GM21447 (cell line): ENCODE results near the gene DNM3.

ENCODE experiments used
- ATAC-seq: cut with Tn5 transposase; IDR thresholded peaks from one replicate; pipeline ENCODE4 v1.9.1; 2021; ENCODE audit not compliant: unreplicated experiment

DNM3 gene

DNA sequence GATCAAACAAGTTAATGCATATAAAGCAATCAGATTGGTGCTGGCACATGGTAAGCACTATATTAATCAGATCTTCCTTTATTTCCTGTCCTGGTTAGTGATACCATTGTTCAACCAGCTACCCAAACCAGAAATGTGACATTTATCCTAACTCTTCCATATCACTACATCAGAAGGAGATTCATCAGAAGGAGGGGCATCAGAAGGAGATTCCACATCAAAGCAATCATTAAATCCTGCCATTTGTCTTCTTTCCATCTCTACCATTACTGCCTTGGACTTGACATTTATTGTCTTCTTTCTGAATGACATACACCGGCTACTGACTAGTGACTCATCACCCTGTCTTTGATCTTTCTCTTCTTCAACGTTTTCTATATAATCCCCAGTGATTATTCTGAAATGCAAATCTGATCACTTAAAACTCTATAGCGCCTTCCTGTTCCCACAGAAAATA, 75.0 kb downstream of the DNM3 start:
- ATAC-seq: no peak

DNA sequence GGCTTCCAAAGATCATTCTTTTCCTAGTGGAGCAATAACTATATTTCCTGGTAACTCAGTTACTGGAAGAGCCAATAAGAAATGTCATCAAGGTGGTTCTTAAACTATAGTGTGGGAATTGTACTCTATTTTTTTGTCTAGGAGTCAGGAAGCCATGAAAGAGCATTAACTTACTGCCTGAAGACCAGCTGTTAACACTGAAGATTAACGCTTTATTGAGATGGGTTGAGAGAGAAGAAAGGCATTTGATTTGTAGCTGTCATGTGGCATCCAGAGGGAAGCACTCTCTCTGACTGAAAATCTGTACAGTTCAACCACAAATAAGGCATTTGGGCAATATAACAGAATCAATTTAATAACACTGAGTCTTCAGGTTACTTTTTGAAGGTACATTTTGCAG, 76.0 kb downstream of the DNM3 start:
- no peak for ATAC-seq

DNA sequence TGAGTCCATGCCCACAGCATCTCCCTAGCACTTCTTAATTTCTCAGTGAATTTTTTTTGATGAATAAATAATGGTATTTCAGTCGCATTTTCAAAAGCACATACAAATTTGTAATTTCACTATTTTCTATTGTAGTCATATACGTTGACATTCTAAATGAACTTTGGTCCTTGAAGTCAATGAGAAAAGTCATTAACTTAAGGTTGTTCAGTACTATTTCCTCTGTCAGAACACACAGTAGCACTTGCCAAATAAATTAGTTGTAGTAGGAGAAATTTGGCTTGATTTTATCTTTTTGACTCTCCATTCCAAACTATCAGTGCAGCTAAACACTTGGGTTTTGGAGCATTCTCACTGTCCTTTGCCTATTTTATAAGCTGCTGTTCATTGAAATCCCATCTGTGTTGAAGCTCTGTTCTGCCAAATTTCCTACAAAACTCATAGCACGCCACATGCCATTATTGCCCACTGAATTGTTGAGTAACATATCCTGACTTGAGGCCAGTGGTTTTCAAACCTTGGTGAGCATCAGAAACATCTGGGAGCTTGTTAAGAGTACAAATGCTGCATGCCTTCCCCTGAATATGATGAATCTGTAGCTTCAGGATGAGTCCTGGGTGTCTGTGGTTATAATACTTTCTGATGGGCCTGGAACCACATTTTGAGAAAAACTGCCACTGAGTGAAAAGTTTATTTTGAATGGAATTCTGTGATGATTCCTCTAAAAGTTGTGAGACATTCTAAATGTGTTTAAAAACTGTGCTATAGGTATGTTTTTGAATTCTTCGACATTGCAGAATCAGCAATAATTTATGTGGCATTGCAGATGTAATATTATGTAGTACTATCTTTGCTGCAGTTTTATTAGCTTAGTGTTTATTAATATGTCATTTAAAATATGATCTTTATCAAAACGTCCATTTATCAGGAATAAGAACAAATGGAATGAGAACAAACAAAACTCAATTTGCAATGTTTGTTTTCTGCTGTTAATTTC, 78.9 kb downstream of the DNM3 start:
- ATAC-seq: no peak

DNA sequence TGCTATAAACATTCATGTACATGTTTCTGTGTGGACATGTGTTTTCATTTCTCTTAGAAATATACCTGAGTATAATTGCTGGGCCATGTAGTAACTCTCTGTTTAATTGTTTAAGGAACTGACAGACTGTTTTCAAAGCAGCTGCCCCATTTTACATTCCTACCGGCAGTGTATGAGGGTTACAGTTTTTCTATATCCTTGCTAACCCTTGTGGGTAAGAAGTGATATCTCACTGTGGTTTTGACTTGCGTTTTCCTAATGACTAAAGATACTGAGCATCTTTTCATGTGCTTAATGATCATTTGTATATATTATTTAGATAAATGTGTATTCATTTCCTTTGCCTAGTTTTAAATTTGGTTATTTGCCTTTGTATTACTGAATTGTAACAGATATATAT, 81.7 kb downstream of the DNM3 start:
- no peak for ATAC-seq

DNA sequence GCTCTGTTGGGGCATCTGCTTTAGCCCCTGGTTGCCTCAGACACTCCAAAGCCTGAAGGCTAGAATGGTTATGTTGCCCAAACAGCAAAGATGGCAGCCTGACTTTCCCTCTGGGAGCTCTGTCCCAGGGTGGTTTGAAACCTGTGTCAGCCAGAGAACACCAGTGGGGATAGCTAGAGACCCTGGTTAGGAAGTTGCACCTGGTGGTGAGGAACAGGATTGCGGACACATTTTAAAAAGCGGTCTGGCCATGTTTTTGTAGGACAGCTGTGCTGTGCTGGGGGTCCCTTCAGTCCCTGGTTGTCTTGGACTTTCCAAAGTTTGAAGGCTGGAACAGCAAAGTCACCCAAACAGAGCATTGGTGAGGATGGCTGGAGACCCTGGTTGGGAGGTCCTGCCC, 87.8 kb downstream of the DNM3 start:
- ATAC-seq: no peak

DNA sequence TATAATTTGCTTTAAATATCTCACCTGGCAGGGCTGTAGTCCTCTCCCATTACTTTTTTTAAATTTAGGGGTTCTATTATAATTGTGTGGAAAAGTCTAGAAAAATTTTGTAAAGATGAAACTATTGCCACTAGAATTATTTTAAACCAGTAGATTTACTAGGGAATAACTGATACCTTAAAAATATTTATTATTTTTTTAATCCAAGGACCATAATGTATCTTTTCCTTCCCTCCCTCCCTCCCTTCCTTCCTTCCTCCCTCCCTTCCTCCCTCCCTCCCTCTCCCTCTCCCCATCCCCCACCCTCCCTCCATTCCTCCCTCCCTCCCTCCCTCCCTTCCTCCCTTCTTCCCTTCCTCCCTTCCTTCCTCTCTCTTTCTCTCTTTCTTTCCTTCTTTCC, 90.5 kb downstream of the DNM3 start:
- ATAC-seq: no peak

DNA sequence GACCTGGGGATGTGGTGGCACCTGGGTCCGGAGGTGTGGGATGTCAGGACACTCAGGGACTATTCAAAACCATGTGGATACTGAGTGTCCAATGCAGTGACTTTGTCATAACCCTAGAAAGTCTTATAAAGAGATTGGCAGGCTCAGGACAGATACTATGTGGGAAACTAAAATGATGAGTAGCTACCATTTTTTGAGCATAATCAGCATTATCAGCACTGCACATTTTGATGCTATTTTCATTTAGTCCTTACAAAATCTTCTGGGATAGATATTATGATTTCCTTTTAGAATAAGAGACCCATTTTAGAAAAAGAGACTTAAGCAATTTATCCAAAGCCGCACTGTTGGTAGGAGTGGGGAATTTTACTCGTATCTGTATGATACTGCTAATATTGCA, 93.4 kb downstream of the DNM3 start:
- no peak for ATAC-seq

DNA sequence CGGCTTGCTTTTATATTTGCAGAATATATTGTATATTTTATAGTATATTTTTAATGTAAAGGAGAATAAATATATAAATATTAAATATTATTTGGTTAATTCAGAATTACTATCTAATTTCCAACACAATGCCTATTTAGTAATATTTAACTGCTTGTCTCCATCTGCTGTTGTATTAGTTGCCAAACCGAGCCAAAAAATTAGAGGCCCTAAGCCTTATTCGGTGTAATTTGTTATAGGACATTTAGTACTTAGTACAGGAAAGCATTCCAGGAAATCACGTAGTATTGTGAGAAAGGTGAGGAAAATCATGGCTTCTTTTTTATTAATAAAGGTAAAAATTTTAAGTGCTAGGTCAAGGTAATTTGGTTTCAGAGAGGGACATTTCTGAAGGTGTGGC, 93.8 kb downstream of the DNM3 start:
- no peak for ATAC-seq

DNA sequence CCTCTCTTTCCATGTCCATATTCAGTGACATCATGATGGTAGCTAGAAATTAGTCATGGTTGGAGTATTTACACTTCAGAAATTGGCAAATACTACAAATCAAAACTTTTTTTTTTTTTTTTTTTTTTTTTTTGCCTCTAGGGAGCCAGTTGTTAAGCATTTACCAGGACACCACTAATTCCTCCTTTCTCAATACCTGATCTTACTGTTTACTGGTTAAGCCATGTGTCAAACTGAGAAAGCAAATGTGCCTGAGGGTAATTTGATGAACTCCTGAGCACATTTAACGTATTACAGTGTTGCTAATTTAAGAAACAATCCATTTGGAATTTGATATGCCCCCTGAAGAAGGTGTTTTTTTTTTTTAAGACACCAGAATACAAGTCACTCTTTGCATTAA, 94.4 kb downstream of the DNM3 start:
- ATAC-seq: no peak

DNA sequence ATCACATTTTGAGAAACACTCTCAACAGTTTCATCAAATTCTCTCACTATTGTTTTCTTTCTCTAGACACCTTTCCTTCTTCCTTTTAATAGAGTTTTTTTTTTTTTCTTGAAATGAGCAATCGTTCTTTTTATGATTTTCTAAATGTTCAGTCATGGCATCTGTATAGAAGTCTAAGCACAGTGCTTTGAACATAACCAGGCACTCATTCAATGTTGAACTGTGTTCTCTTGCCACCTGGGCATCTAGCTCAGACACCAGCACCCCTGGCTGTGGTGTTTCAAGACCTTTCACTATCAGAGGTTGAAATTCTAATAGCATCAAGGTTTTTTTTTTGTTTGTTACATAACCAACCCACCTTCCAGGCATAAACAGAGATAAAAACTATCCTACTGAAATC, 96.6 kb downstream of the DNM3 start:
- no peak for ATAC-seq

DNA sequence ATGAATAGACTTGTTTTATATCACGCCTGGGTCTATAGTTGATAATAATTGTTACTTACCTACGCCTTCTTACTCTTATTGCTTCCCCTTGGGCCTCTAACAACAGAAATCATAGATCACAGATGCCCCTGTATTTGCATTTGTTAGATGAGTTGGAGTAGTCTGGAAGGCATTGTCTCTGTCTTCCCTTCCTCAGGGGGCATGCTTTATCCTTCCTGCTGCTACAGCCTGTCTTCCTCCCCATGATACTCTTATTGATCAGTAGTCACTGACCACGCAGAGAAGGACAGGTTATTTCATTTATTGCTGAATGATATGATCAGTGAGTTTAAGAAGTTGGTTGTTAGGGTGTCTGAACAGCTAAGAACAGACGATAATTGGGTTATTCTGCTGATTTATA, 98.4 kb downstream of the DNM3 start:
- no peak for ATAC-seq

DNA sequence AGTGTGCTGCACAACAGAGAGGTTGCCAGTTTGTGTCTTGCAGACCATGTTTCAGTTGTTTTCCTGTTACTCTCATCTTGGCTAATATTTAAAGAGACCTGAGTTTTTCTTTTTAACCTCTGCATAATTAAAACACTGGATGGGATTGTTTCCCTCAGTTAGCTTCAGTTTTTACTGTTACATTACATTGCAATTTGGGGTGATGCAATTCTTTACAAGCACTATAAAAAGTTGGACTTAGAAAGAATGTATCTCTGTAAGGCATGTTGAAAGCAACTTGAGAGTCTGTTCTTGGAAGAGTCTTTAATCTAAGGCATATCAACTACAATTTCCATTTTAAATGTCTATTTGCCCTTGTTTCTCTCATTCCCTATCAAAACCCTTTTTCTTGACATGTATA, 99.1 kb downstream of the DNM3 start:
- no peak for ATAC-seq

DNA sequence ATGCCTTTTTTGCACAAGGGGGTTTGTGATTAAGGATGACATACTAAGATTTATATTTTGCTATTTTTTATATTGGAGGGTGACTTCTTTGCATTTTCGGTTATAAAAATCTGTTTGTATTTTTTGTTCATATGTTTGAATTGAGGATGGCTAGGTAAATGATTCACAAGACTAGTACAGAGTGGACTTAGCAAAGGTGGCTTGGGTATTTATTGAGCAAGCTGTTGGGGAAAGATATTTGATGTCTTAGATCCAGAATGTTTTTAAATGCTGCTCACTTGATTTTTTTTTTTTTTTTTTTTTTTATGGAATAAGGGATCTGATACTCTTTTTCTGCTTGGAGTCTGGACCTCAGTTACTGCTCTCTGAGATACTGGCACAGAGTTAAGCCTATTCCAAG, 100.6 kb downstream of the DNM3 start:
- no peak for ATAC-seq

DNA sequence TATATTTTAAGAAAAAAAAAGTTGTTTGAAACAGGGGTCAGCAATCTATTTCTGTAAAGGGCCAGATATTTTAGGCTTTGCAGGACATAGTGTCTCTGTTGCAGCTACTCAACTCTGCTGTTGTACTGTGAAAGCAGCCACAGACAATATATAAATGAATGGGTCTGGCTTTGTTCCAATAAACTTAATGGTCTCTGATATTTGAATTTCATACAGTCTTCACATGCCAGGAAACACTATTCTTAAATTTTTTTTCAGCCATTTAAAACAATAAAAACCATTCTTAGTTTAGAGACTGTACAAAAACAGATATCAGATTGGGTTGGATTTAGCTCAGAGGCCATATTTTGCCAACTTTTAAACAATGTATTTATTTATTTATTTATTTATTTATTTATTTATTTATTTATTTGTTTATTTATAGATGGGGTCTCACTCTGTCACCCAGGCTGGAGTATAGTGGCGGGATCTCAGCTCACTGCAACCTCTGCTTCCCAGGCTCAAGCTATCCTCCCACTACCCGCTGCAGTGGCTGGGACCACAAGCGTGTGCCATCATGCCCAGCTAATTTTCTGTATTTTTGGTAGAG, 102.8 kb downstream of the DNM3 start:
- no peak for ATAC-seq

DNA sequence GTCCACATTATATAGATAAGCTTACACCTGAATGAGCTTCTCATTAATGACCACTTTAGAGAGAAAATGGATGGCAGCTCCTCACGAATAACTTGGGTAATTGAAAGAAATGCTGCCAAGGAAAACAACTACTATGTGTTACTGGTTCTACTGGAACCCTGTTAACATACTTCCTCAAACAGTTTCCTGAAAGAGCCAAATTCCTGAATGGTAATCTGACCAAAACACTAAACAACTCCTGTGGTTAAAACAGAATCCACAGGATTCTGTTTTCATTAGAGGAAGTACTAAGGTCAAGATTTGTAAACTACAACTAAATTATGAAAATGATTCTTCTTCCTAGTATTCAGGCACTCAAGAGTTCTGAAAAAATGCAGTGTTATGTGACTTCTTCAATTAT, 107.2 kb downstream of the DNM3 start:
- ATAC-seq: no peak

DNA sequence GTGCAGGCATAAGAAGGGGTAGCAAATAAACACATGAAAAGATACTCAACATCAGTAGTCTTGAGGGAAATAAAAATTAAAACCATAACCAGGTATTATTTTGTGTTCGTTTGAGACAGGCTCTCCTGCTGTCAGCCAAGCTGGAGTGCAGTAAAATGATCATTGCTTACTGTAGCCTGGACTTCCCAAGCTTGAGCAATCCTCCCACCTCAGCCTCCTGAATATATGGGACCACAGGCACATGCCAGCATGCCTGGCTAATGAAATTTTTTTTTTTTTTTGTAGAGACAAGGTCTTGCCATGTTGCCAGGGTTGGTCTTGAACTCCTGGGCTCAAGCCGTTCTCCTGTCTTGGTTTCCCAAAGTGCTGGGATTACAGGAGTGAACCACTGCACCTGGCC, 108.0 kb downstream of the DNM3 start:
- no peak for ATAC-seq

DNA sequence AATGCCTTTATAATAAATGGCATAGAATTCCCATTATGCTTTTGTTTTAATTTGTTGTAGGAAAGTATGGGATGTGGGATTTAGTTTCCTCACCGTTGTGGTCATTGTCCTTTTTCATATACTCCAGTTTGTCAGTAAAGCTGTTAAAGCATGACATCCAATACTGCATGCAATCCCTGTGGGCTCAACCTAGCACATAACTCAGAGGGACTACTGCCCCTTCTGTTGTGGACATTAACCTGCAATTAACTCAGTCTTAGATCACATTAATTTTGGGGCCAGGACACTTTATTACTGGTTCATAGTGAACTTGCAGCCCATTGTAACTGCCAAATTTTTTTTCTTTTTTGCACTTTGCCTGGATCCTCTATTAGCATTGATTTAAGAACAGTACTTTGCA, 112.5 kb downstream of the DNM3 start:
- ATAC-seq: no peak

DNA sequence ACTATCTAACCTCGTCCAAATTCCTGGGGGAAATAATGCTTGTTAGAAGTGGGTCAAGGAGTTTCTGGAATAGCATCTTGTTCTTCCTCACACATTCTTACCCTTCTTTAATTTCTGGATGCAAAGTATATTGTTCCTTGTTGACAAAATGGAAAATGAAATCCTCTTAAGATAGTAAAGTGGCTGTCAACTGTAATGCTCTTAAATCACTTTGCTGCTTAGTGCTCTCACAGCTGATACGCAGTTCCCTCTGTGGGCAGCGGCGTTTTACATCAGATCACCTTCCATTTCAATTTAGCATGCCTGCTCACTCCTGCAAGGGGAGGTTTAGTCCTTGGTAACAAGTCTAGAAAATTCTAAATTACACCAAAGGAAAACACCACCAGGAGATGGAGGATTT, 113.1 kb downstream of the DNM3 start:
- ATAC-seq: no peak

DNA sequence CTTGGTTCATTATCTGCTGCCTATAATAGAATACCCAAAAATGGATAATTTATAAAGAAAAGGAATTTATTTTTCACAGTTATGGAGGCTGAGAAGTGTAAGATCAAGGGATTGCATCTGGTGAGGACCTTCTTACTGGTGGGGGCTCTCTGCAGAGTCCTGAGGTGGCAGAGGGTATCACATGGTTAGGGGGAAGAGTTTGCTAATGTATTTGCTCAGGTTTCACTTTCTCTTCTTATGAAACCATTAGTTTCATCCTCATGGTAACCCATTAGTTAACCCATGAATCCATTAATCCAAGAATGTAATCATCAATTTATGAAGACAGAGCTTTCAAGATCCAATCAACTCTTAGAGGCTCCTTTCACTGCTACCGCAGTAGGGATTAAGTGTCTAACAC, 120.6 kb downstream of the DNM3 start:
- no peak for ATAC-seq

DNA sequence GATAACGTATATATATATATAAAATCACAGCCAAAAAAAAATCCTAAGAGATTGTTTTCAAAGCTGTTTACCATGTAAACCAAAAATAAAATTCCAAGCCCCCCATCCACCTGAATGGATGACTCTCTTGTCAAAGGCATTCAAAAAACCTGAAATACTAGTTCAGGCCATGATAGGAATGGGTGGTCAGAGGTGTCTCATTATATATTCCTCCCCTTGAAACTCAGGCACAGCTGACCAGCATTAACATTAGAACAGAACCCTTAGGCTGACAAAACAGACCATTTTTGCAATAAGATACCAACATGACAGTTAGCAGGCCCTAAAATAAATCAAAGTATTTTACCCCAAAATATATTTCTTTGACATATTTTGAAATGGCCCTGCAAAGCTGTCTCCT, 122.5 kb downstream of the DNM3 start:
- ATAC-seq: no peak

DNA sequence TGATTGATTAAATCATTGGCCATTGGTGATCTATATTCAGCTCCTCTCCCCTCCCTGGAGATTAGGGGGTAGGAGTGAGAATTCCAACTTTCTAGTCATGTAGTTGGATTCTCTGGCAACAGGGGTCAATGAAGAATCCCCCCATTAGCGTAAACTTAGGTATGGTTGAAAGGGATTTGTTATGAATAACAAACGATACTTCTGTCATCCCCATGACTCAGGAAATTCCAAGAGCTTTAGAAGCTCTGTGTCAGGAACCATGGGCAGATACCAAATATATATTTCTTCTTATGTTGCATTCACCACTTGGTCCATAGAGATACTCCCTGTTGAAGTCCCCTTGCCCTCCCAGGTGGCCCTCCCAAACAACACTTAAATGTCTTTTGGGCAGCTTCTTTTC, 124.5 kb downstream of the DNM3 start:
- ATAC-seq: no peak

DNA sequence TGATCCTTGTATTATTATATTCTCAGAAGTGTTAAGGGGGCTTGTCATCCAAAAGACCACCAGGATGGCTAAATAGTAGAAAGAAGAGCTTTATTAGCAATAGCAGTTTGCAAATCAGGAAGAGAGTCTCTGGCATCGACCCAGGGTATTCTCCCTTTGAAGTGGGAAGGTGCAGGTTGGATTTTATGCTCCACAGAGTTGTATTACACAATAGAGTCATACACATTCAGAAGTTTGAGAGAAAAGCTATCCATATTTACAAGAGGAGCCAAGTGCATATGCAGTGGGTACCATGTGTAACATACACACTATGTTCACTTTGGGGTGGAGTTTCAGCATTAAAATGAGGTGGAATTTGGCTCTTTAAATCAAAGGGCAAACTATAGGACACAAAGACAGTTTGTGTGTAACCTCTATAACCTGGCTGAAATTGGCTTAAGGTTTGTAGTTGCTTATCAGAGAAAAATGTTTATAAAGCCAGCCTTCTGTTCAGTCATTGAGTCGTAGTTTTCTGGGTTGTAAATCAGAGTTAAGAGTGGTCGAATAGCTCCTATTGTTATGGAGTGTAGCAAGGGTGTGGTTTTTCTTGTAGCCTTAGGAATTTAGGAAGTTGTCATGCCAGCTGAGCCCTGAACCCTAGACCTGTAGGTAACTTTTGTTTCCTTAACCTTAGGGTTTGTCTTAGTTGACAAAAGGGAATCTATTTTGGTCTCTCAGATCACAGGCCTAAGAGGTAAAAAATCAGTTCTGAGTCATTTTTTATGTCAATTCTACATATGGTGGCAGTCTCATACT, 125.3 kb downstream of the DNM3 start:
- no peak for ATAC-seq
